HG03097 (cell line): ENCODE measurements around the gene IRAK2.

Experiments used
- ATAC-seq: cut with Tn5 transposase; IDR thresholded peaks from one replicate; pipeline ENCODE4 v1.9.1; 2021; ENCODE audit not compliant: unreplicated experiment, low FRiP score

Gene IRAK2

DNA sequence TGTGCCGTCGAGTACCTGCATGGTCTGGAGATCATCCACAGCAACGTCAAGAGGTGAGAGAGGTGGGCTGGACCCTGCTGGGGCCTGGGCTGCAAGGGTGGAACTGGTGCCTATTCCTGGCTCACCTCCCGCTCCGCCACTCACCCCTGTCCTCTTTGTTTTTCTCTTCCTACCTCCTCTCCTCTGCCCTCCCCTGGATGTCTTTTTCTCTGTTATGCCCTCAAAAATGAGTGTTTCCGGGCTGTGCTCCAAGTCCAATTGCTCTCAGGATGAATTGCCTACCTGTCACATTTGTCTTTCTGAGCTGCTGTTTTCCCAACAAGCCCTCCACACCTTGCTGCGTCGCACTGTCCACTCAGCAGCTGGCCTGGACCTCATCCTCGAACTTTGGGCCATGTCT lies 55.0 kb downstream of the IRAK2 start:
- ATAC-seq = no peak

- ATAC-seq = peak; percentile 52
Observed at GRCh38 chr3:10223676-10224639, 59.2 kb downstream of the IRAK2 start.

DNA sequence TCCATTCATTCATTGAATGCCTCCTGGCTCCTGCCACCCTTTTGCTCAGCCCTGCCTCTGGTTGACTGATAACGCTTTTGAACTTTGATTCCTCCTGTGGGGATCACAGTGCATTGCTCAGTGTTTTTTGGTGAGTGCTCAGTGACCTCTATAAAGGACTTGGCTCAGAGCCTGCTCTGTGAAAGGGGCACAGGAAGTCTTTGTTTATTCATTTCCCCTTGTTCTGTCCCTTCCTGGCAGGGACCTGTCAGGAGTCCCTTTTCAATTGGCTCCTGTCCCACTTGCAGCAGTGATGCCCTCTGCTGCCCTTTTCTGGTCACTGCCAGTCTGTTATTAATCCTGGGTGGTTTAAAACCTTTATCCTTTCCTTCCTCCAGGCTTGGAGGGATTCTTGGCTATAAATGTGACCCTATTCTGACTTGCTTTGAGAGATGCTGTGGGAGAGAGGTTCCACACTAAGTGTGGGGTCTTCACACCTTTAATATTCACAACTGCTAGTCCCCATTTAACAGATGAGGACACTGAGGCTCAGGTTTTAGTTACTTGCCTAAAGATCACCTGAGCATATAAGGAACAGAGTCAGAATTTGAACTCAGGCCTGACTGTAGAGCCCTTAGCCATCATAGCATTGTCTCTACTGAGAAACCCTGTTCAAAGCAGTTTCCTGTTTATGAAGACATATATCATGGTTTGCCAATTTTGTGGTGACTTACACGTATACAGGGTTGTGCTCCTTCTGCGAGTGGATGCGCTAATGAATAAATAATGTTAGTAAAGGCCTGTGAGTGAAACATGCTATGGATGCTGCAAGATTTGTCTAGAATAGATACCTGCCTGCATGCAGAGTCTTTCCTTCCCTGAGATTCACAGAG lies 60.3 kb downstream of the IRAK2 start:
- ATAC-seq = no peak

DNA sequence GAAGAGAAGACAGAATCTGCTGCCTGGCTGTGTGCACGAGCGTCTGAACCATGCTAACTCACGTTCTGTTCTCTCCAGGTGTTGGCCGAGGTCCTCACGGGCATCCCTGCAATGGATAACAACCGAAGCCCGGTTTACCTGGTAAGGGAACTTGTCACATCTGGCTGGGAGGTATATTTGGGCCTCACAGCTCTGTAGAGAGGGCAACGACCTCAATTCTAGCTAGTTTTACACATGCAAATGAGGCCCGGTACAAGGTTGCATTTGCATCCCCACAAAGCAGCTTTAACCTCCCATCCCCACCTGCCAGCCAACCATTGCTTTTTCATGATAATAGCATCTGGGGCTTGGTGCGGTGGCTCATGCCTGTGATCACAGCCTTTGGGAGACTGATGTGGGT lies 61.6 kb downstream of the IRAK2 start:
- ATAC-seq = no peak

- ATAC-seq = no peak
Observed at GRCh38 chr3:10228248-10228950, 63.7 kb downstream of the IRAK2 start.

DNA sequence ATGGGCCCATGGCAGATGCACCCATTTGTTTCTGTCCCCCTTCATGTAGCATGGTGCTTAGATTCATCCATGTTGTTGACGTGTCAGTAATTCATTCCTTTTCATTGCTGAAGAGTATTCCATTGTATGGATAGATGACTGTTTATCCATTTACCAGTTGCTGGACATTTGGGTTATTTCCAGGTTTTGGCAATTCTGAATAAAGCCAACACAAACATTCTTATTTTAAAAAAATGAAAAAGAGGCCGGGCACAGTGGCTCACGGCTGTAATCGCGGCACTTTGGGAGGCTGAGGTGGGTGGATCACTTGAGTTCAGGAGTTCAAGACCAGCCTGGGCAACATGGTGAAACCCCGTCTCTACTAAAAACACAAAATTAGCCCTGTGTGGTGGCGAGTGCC lies 64.9 kb downstream of the IRAK2 start:
- no peak for ATAC-seq

- no peak for ATAC-seq
Observed at GRCh38 chr3:10232137-10232536, 67.4 kb downstream of the IRAK2 start.

DNA sequence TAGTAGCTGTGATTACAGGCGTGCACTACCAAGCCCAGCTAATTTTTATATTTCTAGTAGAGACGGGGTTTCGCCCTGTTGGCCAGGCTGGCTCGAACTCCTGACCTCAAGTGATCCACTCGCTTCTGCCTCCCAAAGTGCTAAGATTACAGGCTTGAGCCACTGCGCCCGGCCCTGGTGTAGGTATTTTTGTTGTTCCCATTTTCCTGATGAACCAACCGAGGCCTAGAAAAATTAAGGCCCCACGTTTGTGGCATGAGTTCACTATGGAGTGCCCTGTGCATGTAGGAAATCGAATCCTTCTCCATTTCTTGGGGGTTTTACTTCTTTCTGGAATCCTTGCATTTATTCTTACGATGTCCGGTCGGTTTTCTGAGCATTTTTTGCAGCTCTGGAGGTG lies 69.3 kb downstream of the IRAK2 start:
- no peak for ATAC-seq

DNA sequence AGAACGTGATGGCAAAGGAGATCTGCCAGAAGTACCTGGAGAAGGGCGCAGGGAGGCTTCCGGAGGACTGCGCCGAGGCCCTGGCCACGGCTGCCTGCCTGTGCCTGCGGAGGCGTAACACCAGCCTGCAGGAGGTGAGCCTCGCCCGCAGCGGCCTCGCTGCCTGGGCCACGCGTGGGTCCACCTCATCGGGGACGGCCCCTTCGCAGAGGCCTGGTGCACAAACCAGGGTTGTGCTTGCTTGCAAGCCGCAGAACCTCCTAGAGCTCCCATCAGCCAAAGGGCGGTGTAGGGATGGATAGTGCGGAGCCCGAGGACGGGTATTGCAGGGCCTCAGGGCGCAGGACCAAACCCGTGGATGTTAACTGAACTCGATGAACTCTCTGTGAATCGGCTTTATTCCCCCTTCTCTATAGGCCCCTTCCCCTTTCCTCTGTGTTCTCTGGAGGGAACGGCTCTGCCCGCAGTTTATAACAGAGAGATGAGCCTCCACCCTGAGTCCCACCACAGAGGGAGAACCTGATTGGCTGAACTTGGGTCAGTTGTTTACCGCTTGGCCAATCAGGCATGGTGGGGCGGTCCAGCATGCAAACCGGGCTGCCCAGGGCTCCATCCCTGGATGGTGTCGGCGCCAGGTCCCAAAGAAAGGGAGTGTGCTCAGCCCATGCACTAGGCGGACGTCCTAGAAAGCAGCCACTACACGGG lies 70.0 kb downstream of the IRAK2 start:
- no peak for ATAC-seq

DNA sequence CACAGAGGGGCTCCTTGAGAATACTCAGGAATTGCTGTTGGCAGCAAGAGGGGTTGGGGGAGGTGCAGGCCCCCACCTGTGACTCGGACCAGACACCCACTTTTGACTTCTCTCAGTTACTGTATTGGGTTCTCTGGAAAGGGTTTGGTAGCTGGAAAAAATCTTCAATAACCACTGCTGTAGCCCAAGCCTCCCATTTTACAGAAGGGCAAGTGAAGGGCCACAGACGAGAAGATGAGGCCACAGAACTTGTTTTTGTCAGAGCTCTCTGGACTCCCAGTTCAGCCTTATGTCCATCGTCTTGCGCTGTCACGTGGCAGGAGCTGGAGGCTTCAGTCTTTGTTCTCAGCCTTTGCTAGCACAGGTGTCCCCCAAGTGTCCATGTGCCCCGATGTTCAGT lies 70.8 kb downstream of the IRAK2 start:
- ATAC-seq = no peak

DNA sequence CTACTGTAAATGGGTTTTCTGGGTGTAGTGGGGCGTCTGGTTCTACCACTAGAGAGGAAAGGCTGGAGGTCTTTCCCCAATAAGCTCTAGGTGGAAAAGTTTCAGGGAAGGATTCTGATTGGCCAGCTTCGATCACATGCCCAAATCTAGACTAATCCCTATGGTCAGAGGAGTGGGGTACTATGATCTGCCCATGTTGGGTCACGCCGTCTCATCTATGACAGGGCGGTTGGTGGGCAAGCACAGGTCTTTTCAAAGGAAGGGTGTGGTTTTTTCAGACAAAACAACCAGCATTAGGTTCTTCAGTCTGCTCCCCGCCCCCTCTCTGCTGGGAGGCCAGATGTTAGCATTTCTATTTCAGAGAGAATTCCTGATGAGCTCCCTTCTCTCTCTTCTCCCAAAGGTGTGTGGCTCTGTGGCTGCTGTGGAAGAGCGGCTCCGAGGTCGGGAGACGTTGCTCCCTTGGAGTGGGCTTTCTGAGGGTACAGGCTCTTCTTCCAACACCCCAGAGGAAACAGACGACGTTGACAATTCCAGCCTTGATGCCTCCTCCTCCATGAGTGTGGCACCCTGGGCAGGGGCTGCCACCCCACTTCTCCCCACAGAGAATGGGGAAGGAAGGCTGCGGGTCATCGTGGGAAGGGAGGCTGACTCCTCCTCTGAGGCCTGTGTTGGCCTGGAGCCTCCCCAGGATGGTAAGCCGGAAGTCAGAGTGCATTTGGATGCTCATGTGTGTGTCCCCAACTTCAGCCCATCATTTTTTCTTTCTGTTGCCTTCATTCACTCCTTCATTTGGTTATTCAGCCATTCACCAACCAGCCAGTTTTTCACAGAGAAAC lies 73.8 kb downstream of the IRAK2 start:
- ATAC-seq = no peak

DNA sequence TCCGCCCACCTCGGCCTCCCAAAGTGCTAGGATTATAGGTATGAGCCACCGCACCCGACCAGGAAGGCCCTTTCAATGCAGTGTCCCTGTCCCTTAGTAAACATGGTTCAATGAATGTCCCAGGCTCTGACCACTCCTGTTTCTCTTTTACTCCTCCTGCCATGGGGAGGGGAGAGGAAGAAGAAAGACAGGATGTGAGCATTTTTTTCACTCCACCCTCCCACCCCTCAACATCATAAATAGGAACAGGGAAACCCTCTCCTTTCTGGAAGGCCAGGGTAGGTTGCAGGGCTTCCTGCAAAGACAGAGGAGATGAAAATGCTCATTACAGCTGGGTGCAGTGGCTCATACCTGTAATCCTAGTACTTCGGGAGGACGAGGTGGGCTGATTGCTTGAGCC lies 76.1 kb downstream of the IRAK2 start:
- no peak for ATAC-seq

DNA sequence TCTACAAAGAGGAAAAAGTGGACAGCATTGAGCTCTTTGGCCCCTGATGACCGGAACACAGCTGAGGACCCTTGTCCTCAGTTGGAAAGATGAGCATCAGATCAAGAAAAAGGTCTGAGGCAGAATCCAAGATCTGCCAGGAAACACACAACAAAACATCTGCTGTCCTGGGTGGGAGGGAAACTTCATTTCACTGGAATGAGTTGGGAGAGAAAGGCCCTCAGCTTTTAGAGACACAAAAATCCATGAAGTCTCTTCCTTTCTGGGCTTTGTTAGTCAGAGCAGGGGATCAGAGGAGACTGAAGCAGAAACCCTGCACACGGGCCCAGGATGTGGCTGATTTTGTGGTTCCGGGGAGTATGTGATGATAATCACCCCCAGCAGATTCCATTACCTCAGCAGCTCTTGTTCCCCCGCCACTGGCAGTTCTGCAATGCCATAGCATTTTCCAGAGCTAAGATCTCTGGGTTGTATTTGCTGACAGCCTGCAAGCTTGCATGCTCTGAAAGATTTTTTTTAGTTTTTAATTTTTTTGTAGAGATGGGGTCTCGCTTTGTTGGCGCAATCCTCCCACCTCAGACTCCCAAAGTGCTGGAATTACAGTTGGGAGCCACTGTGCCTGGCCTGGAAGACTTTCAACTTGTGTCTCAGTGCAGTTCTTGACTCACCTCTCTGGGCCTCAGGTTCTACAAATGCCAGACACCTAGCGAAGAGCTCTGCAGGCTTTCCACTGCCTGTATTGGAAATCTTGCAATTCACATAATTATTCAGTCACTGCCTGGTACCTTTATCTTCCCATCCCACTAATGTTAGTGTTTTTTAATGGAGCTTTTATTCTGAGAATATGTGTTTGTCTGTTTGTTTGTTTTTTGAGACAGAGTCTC lies 77.7 kb downstream of the IRAK2 start:
- no peak for ATAC-seq

DNA sequence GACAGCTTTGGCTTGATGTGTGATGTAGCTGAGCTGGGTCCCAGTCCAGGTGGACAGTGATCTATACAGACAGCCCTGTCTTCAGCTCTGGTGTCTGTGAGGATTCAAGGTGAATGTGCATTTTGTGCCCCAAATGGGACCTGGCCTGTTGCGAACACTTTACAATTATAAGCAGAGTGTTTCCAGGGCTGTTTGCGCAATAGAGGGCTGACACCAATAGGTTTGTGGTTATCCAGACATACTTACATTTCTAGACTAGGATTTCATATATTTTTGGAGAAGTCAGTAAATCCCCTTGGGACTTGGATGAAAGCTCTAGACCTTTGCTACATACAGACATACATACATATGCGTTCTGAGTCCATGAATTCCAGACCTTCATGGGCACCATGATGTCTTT lies 79.3 kb downstream of the IRAK2 start:
- no peak for ATAC-seq

DNA sequence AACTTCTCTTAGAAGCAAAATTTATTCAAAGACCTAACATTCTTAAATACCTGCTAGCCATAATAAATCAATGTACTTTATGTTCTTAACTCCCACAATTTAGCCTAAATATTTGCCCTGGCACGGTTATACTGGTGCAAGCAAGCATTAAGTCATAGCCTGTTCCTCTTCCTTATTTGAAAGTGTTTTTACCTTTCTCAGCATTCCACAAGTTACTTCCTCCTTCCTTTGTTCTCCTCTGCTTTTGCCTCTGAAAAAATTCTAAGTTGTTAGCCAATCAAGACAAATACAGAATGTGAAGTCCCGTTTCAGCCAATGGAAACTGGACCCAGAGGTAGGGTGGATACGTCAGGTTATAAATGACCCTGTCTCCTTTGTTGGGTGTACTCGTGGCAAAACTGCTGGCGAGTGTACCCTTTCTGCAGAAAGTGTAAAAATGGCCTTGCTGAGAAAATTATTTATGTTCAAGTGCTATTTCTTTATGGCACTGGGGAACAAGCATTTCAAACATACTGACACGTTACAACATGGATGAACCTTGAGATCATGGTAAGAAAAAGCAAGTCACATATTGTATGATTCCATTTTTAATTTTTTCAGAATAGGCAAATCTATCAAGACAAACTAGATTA lies 80.5 kb downstream of the IRAK2 start:
- ATAC-seq = no peak

DNA sequence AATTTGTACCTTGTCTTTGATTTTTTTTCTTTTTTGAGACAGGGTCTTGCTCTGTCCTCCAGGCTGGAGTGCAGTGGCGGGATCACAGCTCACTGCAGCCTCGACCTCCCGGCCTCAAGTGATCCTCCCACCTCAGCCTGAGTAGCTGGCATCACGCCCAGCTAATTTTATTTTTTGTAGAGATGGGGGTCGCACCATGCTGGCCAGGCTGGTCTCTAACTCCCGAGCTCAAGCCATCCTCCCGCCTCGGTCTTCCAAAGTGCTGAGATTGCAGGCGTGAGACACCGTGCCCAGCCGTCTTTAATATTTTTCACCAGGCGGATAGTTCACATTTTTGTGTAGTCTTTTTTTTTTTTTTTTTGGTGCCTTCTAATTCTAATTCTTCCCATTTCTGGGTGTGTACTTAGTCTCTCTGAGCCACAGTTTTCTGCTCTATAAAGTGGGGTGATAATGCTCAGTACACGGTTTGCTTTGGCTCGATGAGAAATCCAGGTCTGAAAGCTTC lies 83.0 kb downstream of the IRAK2 start:
- no peak for ATAC-seq

DNA sequence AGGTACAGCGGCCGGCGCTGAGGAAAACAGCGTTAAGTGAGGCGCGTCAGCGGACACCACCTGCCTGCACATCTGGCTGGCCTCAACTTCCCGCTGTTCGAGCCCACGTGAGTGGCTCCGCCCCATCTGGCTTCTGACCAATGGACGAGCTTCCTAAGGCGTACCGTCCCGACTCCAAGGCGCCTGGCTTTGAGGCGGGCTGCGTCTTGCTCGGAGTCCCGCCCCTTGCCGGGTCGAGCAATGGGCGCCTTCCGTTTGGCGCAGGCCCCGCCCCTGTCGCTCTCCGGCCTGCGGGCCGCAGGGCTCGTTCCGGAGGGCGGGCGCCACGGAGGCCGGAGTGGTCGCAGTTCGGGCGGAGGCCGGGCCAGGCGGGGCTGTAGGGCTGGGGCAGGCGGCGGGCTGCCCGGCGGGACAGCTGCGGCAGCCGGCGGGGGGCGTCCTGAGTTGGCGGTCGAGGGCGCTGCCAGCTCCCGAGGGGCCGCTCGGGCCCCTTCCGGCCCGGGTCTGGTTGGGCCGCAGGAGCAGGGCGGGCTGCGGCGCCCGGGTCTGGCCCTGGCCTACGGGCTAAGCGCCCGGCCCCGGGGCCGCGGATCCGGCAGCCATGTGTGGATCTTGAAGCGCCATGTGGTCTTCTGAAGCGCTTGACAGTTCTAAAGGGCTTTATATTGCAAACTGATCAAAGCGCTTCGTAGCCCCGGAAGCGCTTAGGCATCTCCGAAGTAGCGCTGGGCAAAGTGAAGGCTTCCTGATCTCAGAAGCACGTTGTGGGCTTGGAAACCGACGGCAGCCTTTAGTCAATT lies 83.7 kb downstream of the IRAK2 start, which contains the start of gene TATDN2:
Gene TATDN2 (plus strand): TSS at position 276 of the 800 bp plus-strand sequence. CDS start 742 bp downstream, outside the sequence.
- peak; percentile 92 for ATAC-seq
